Measurements from ENCODE around the gene TTC9C.
A peak's percentile ranks its signal among the peaks of the same experiment; 100 is the strongest.

- no peak for TF ChIP-seq EZH2 (IDR thresholded peaks at IDR 0.05; ENCODE audit: borderline replicate concordance, low read depth, low read length, severe bottlenecking)
- no peak for TF ChIP-seq JUN (IDR thresholded peaks at IDR 0.05; ENCODE audit: borderline replicate concordance, insufficient read depth, insufficient read length, low read depth)
- TF ChIP-seq, protein P1, sequence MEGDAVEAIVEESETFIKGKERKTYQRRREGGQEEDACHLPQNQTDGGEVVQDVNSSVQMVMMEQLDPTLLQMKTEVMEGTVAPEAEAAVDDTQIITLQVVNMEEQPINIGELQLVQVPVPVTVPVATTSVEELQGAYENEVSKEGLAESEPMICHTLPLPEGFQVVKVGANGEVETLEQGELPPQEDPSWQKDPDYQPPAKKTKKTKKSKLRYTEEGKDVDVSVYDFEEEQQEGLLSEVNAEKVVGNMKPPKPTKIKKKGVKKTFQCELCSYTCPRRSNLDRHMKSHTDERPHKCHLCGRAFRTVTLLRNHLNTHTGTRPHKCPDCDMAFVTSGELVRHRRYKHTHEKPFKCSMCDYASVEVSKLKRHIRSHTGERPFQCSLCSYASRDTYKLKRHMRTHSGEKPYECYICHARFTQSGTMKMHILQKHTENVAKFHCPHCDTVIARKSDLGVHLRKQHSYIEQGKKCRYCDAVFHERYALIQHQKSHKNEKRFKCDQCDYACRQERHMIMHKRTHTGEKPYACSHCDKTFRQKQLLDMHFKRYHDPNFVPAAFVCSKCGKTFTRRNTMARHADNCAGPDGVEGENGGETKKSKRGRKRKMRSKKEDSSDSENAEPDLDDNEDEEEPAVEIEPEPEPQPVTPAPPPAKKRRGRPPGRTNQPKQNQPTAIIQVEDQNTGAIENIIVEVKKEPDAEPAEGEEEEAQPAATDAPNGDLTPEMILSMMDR (IDR thresholded peaks at IDR 0.05; ENCODE audit: extremely low read depth in 1 of 2, insufficient read depth in 1 of 2, low read depth in 1 of 2, low read length in 2 of 2) = peak; percentile 62 to 83
- TF ChIP-seq POLR2AphosphoS5 (IDR thresholded peaks at IDR 0.05; ENCODE audit: insufficient read depth, low read depth, low read length) = peak; percentile 98
- peak; percentile 97 for TF ChIP-seq POLR2A (IDR thresholded peaks at IDR 0.05; ENCODE audit: low read depth, low read length)
Measured at GRCh38 chr11:62787005-62787759, 58.9 kb downstream of the TTC9C start, which contains the start of gene TMEM179B.
